Muscle of back (tissue), 11 donors: ENCODE data around the gene COX5B. TPM values are rescaled to one million over a fixed set of nuclear protein-coding genes. Genes with fewer than 3 reads are reported as not detected.
A peak's percentile ranks its signal among the peaks of the same experiment; 100 is the strongest.

Experiments
- DNase-seq, 3 donors: peaks; one replicate each; pipeline versions ENCODE4 v3.0.0 to v3.0.0-alpha.2; 2013
- polyA plus RNA-seq, 10 donors: library from polyadenylated mRNA; unstranded; fragments of 120-200 nt; gene quantifications; one replicate each; pipeline ENCODE4 v1.2.1, GENCODE V29; 2013; ENCODE audit not compliant: insufficient read length in 10 of 10

Gene COX5B
- polyA plus RNA-seq, 10 donors, result 143 to 200 (median 176) TPM

DNA sequence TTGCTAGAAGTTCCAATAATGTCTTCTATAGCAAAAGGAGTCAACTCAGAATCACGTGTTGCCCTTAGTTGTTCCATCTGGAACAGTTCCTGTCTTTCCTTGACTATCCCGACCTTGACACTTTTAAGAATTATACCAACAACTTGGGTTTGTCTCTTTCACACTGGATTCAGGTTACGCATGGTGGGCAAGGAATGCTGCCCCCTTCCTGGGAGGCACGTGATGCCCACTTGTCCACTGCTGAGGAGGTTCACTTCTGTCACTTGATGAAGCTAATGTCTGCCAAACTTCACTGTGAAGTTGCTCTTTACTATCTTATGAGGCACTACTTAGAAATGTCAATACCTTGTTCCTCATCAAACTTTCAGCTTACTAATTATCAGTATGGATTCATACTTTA is 5.3 kb downstream of the COX5B start:
- DNase-seq, result no peak

DNA sequence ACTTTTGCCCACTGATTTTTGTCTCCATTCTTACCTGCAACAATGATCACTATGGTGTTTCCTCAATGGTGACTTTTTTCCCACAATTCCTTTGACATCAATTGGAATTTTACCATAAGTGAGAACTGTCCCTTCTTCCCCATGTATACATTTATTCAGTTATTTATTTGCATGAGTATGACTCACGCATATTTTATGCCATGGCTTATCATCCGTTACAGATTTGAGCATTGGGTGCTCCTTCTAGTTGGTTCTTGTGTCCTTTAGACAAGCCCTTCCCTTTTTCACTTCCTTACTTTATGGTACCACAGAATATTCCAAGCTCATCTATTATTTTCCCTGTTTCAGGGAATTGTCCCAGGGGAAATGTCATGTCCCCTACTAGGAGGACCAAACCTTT is 7.6 kb downstream of the COX5B start:
- no peak for DNase-seq

- DNase-seq, result no peak
Observed at GRCh38 chr2:97653874-97654273, 8.0 kb downstream of the COX5B start.

DNA sequence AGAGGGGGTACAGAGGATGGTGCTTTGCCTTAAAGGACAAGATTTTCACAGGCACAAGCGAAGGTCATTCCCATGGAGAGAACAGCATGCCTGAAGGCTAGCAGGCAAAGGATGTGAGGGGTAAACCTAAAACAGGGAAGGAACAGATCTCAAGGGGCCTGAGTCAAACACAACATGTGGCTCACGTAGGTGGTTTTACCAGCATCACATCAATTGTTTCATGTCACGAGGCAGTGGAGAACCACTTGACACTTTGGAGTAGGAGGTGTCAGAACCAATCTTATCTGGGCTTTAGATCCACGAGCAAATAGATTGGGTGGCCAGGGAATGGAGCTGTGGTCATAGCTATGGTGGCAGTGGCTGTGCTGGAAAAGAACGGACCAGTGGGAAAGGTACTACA is 8.4 kb downstream of the COX5B start:
- no peak for DNase-seq

DNA sequence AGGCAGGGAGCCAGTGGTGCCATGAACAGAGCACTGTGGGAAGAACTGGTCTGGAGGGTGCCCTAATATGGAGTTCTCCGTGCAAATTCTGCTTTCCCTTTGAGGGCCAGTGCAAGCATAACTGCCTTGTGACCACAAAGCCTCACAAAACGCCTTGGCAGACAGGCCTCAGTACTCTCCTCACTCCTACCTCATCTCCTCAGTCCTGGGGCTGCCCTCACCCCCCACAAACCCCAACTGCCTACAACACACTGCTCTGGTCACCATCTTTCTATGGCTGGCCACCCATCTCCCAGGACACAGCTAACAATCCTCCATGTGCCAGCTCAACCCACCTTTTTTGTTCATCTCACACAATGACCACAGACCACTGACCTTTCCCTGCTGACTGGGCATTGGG is 8.9 kb downstream of the COX5B start:
- no peak for DNase-seq

- no peak for DNase-seq
Observed at GRCh38 chr2:97656129-97656755, 10.4 kb downstream of the COX5B start.

DNA sequence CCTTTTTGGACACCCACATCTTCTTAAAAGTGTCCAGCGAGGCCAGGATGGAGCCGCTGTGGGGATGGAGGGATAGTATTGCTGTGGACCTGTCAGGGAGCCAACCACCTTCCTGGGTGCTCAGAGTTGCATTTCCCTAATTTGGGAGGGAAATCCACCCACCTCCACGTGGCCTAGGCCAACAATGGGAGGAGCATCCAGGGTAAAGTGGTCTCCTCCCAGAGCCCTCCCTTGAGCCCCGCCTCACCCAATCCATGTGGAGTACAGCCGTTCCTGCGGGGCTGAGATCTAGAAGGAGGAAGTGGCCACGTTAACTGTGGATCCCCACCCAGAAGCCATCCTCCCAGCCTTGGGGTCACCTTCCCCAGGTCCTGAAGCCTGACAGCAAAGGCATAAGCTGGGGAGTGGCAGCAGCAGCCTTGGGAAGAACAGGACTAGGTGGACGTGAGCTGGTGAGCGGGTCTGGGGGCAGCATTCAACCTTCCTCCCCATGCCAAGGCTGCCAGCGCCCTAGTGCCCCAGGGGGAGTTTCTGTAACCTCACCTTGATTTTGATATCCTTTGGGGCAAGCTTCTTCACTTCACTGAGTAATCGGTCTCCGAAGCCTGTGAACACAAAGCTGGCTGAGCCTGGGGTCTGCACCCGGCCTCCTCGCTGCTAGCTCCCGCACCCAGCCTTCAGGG is 11.2 kb downstream of the COX5B start:
- no peak for DNase-seq

DNA sequence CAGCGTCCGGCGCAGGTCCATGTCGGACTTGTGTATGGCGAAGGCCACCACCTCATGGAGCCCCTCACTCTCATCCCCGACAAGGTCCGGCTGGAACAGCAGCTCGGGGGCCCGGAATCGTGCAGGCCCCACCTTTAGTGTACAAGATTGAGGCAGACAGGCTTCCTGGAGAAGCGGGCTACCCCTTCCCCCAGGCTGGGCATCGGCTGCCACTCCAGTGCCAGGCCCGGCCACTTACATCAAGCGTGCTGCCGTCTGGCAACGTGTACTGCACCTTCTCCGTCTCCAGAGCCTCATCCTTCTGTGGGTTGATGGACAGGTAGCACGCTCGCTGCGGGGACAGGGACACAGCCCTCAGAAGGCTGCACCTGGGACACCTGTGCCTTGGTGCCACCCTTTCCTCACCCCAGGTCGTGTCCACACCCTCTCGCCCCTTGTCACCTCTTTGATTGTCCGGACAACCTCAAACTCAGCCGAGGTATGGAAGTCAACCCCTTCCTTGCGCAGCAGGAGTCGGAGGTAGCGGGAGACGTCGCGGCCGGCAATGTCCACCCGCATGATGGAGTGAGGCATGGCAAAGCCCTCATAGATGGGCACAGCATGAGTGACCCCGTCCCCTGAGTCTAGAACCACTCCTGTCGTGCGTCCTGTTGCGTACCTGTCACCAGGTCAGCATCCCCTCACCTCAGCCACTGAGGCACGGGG is 12.3 kb downstream of the COX5B start:
- no peak for DNase-seq

GRCh38 chr2:97658691-97659157 is 12.9 kb downstream of the COX5B start:
- no peak for DNase-seq

GRCh38 chr2:97659256-97660043 is 13.6 kb downstream of the COX5B start:
- no peak for DNase-seq

- no peak for DNase-seq
Observed at GRCh38 chr2:97660044-97660774, 14.3 kb downstream of the COX5B start.

GRCh38 chr2:97660775-97661389 is 15.0 kb downstream of the COX5B start:
- DNase-seq, result no peak

DNA sequence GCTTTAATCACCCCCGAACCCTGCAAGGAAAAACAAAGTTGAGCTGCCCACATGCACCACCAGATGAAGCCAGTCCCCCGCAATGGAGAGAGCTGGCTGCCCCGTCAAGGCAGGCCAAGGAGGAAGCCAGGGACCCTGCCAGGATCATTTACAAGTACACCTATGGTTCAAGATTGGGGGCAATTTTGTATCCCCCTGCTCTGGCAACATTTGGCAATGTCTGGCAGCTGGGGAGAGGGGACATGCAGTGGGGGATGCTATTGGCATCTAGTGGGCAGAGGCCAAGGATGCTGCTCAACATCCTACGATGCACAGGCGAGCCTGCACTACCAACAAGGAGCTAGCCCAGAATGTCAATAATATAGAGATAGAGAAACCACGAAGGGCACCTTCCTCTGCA is 16.1 kb downstream of the COX5B start:
- no peak for DNase-seq

GRCh38 chr2:97662386-97662894 is 16.6 kb downstream of the COX5B start:
- DNase-seq, result no peak

DNA sequence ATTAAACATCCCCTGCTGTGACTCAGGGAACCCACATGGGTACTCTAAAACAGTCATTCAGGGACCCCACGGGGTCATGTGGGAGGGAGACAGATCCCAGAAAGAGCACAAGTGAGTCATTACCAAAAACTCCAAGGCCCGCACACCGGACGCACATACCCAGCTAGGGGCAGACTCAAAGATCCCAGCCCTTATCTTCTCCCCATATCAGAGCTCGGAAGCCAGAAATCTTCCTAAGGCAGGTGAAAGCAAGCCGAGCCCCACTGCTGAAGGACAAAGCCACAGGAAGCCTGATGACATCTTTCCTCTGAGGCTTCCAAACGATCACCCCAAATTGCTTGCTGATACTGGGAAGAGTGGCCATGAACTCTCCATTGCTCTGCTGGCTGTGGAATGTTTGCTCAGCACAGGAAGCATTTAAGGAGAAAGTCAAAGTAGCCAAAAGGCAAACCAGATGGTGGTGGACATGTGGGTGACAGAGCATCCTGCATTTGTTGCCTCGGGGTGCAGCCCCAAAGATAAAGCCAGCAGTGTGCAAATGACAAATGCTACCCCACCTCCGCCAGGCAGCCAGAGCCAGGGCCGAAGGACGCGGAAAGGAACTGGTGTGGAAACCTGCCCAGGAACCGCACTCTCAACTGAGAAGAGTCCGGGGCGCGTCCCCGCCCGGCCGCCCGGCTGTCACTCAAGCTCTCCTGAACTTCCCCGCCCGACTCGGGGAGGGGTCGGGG is 17.2 kb downstream of the COX5B start:
- peak; percentile 70 to 91 (median 85) for DNase-seq

GRCh38 chr2:97663626-97663961 is 17.7 kb downstream of the COX5B start:
- no peak for DNase-seq

DNA sequence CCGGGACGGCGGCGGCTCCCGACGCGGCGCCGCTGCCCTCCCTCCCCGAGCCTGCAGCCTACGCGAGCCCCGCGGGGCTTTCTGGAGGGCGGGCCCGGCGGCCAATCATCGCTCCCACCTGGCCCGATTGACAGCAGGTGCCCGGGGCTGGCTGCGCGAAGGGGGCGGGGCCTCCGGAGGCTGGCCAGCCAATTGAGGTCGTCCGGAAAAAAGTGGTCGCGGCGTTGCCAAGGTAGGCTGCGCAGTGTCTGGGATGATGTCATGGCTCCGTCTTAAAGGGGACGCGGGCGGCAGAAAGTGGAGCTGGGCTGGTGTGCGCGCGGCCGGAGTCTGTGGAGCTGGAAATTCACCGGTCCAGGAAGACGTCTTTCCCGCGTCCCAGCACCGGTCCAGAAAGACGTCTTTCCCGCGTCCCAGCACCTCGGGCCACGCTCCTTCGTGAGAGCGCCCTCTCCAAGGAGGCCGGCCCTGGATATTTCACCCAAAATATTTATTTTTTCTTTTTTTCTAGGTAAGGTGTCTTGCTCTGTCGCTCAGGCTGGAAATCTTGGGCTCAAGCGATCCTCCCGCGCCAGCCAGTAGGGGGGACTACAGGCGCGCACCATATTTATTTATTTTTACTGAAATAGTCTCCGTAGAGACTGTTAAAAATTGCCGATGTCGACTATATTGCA is 18.2 kb downstream of the COX5B start, which contains the start of gene ACTR1B:
ACTR1B (minus strand) TSS at position 83 of the 674 bp plus-strand sequence. CDS start 154 bp downstream, outside the sequence.
- peak; percentile 98 to 99 (median 98) for DNase-seq

DNA sequence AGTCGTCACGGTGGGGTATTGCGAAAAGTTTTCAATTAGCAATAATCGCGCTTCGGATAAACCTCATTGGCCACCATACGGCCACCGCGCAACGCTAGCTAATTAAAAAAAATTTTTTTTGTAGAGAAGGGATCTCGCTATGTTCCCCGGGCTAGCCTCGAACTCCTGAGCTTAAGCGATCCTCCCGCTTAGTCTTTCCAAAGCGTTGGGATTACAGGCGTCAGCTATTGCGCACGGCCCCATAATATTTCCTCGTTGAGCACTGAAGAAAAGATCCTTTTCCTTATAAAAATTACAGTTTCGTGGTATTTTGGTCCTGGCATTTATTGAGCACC is 18.7 kb downstream of the COX5B start:
- peak in 1 of 3 donors; percentile 8 for DNase-seq

DNA sequence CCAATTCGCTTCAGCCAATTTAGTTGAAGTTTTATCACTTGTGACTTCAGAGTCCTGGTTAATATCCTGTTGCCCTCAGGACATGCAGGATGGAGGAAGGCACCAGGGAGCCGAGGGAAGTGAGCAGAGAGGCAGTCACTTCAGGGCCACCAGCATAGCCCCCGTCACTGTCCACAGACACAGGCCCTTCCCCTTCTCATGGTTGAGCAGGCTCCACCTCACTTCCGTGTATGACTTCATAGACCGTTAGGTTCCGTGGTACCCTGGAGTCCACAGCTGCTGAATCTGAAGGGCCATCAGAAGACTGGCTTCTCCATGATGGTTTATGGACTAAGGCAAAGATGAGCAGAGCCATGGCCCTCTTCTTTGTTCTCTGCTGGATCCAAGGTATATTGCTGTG is 23.6 kb downstream of the COX5B start, which contains the start of gene C2orf92:
C2orf92 (plus strand) TSS at position 266 of the 400 bp plus-strand sequence; CDS start at position 342, 76 bp downstream.
- DNase-seq, result no peak
